Measurements from ENCODE around the gene PLEKHG5.
"Not testable (repeated sequence)": the region's sequence is repeated elsewhere in the genome, so short reads cannot be mapped to it uniquely, and the experiment has no call there.

The PLEKHG5 gene

DNA sequence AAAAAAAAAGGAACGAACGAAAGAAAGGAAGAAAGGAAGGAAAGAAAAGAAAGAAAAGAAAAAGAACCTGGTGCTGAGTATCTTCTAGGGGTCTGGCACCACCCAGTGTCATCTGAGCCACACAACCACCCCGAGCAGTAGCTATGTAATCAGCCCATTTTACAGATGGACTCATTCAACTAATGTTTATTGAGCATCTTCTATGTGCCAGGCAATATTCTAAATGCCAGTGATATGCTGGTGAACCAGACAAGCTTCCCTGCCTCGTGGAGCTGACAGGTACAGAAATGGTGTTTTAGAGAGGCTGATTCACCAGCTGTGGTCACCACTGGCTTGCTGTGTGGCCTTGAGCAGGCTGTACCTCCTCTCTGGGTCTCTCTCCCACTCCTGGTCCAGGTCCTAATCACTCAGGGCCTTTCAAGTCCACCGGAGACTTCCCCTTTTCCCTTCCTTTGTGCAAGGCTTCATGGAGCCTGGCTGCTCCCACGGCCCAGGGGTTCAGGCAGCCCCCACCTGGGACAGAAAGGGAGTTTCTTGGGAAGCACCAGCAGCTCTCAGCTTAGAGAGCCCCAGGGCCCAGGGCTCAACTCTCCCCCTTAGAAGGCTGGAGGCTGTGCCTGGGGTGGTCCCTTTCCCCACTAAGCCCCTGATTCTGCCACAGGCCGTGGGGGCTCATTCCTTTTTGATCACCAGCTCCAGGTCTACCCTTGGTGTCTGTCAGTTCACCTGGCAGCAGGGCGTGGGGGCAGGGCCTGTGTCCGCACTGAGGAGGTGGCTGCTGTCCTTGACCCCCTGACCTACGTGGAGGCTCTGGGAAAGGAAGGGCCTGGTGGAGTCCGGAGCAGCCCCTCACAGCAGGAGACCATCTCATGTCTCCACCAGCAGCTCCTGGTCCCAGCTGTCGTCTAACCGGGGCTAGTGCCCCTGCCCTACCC is 59.6 kb downstream of the PLEKHG5 start:
- DNase-seq (ENCODE audit: insufficient read length, low spot score), result not testable (repeated sequence)
- peak; percentile 26 for FAIRE-seq

DNA sequence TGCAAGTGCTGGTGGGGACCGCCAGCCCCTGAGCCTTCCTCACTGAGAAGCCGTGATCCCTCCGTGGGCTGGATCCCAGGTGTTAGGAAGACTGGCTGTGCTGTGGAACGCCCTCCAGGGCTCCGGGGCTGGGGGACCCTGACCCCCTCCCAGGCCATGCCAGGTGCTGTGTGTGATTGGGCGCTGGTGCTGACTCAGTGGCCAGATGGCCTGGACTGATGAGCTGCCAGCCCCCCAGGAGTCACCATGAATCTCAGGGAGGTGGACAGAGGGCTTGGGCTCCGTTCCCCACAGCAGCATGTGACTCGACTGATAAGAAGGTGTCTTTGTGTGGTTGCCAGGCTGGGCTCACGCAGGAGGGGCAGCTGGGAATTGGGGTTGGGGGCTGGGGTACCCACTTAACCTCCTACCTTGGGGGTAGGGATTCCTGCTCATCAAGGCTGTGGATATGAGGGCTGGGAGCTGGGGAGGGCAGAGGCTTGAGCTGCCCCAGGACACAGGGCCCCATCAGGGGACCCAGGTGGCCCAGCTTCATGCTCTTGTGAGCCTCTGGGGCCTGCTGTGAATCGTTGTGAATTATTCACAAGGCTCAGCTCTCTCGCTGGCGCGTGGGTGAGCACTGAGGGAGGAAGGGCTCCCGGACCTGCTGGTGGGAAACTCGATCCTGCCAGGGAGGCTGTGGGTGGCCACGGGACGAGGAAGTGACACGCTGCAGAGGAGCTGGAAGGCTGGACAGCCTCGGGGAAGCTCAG is 61.6 kb downstream of the PLEKHG5 start:
- DNase-seq (ENCODE audit: insufficient read length, low spot score), result not testable (repeated sequence)
- FAIRE-seq, result peak; percentile 80

DNA sequence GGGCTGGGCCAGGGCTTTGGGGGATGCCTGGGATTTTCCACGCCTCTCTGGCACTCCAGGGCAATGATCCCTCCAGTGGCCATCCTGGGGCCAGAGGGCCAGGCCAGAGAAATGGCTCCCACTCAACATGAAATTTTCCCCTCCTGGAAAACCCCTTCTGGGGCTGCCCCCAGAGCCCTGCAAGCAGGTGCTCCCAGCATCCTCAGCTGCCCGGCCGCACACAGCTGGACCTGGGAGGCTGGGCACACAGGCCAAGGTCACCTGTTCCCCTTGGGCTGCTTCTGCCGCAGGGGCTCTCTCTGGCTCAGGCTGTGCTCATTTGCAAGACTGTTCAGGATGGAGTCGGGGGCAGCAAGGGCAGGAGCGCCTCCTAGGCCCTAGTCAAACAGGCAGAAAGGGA is 63.0 kb downstream of the PLEKHG5 start:
- not testable (repeated sequence) for DNase-seq (ENCODE audit: insufficient read length, low spot score)
- FAIRE-seq, result peak; percentile 74

DNA sequence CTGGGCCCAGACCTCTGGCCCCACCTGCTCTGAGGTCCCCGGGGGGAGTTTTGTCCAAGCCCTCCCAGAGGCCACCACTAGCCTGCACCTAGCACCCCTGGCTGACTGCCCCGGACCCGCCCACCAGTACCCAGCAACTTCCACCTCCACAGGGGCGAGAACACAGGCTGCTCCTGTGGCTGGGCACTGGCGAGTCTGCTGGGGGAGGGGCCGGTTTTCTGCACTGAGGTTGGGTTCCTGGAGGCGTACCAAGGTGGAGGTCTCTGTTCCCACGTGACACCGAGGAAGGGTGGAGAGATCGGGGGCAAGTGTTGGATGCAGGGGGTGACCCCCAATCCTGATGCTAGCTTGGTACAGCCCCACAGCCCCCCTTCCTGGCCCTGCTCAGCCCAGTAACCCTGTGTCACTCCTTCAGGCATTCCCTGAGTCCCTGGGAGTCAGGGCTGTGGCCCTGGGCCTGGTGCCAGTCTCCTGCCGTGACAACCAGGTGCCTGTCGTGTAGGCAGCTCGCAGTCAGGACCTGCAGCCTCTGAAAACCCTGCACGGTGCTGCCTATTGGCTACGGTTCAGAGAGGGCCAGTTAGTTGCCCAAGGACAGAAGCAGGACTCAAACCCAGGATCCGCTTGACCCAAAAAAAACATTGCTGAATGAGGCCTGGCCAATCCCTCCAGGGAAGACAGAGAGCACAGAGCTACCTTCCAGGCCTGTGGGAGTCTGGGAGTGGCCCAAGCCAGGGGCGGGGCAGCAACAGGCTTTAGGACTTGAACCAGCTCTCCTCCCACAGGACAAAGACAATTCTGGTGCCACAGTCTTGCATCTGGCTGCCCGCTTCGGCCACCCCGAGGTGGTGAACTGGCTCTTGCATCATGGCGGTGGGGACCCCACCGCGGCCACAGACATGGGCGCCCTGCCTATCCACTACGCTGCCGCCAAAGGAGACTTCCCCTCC is 63.8 kb downstream of the PLEKHG5 start:
- DNase-seq (ENCODE audit: insufficient read length, low spot score), result no peak
- no peak for FAIRE-seq

DNA sequence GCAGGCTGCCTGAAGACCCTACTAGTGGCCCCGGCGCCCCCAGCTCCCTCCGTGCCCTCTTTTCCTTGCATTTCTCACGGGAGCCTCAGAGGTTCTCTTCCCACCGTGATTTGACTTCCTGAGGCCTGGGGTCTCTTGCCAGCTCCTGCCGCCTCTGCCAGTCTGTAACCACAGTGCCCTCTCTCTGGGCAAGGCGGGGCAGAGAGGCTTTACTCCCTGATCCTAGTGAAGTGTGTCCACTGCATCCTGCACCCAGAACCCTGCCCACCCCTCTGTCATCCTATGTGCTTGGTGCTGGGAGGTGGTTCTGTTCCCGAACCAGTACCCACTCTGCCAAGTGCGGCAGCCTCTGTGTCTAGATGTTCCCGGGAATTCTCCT is 64.5 kb downstream of the PLEKHG5 start:
- no peak for FAIRE-seq
- DNase-seq (ENCODE audit: insufficient read length, low spot score), result no peak

DNA sequence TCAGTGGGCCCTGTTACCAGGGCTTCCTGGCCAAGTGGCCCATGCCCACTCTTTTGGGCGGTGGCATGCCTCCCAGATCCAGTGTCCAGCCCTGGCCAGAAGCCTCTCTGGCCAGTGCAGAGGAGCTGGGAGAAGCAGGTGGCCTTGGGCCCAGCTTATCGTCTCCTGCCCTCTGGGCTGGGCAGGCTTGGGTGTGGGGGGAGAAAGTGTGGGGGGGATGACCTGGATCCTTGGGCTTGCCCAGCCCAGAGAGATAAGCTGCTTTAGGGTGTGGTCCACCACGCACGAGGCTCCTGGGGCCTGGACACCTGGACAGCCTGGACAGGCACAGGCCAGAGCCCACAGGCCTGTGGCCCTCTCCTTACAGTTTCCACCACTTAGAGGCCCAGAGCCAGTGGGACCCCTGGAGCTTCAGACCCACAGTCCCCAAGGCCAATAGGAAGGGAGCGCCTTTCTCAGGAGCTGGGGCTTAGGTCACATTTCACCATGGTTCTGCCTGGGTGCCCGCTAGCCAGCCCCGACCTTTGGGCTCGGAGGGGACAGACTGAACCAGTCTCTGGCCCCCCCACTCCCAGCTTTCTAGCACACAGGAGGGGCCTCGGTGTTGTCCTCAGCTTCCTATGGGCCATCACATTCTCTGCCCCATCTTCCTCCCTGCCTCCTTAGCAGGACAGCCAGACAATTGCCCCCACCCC is 65.0 kb downstream of the PLEKHG5 start:
- FAIRE-seq (no peak), DNase-seq (ENCODE audit: insufficient read length, low spot score) (no peak)

DNA sequence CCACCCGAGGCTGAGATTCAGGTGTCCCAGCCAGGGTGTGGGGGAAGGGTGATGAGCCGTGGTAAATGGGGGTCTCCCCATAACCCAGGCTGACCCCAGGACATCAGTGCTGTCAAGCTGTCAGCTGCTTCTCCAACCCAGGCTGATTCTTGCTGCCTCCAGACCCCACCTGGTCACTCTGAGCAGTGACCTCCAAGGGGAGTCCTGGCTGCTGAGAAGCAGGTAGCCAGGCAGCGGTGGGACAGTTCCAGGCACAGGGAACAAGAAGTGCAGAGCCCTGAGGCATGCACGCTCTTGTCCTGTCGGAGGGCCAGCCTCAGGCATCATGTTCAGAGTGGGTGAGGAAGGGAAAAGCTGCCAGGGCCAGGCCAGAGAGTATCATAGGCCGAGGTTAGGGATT is 65.8 kb downstream of the PLEKHG5 start:
- FAIRE-seq, result no peak

DNA sequence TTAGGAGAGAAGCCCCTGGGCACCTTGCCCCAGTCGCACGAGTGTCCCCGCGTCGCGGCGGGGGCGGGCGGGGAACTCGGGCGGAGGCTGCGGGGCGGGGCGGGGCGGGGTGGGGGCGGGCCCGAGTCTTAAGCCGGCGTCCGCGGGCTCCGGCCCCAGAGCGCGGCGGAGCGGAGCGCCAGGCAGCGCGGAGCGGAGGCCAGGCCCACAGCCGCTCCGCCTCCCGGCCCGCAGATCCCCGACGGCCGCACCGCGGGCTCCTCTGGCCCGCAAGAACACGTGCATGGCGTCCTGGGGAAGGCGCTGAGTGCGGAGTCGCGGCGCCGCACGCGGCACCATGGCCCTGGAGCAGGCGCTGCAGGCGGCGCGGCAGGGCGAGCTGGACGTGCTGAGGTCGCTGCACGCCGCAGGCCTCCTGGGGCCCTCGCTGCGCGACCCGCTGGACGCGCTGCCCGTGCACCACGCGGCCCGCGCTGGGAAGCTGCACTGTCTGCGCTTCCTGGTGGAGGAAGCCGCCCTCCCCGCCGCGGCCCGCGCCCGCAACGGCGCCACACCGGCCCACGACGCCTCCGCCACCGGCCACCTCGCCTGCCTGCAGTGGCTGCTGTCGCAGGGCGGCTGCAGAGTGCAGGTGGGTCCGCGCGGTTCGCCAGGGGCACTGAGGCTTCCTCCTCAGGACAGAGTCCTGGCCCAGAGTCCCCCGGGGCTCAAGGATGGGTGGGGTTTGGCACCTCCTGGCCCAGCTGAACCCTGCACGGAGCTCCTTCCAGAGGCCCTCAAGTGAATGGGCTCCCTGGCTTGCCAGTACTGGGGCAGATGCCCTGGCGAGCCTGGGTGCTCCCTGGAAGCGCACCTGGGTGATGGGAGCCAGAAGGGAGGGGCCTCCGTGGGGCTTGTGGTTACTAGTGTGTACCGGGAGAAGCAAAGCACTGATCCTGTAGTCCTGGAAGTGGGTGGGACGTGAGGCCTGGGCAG is 66.6 kb downstream of the PLEKHG5 start, which contains the start of gene ESPN:
ESPN (plus strand) TSS at position 158 of the 975 bp plus-strand sequence; CDS start at position 338, 180 bp downstream.
- FAIRE-seq, result no peak
- no peak for DNase-seq (ENCODE audit: insufficient read length, low spot score)

More for the DNA sequence above, 65.8 kb downstream of the PLEKHG5 start:
- no peak for DNase-seq (ENCODE audit: insufficient read length, low spot score)

DNA sequence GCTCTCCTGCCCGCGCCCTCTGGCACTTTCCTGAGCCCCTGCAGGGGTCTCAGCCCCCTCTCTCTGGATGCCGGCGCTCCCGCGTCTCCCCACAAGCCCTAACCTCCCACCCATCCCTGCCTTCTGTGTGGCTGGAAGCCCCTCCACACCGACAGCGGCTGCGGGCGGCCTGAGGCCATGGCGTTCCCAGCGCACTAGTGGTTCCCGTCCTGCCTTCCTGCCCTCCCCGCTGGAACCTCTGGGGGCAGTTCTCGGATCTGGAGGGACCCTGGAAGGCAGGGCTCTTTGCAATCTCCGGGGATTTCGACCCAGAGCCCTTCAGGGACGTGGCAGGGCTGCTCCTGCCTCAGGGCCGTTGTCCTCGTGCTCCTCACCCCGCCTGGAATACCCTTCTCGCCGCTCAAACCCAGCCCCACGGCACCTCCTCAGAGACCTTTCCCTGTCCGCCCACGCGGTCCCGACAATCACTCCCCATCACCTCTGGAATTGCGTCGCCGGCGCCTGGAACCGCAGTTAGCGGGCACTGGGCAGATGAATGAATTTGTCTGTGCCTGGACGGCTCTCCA is 67.4 kb downstream of the PLEKHG5 start:
- FAIRE-seq (no peak), DNase-seq (ENCODE audit: insufficient read length, low spot score) (no peak)

DNA sequence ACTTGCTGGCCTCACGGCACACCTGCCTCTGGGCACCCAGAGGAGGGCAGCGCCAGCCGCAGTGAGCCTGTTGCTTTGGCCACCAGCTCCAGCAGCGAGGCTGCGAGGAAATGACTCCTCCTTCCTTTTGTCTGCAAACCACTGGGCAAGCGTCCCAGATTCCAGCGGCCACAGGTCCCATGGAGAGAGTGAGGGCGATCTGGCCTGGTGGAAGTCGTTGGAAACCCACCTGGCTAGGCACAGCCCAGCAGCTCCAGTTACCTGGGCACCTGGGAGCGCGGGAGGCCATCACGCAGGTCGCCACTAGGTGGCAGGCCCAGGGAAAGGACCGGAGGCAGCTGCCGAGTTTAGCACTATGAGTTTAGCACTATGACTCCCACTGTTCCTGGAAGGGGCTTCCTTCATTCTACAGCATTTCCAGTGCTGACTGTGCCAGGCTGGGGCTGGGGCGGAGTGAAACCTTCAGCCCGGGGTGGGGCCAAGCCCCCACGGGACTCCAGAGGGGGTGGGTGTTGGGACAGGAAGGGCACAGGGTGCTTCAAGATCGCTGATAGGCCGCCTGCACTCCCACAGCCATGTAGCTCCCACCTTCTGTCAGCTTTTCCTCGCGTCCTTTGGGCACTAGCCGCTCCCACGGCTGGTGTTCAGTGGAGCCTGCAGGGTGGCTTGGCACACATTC is 68.0 kb downstream of the PLEKHG5 start:
- peak; percentile 73 for DNase-seq (ENCODE audit: insufficient read length, low spot score)
- FAIRE-seq, result peak; percentile 57

DNA sequence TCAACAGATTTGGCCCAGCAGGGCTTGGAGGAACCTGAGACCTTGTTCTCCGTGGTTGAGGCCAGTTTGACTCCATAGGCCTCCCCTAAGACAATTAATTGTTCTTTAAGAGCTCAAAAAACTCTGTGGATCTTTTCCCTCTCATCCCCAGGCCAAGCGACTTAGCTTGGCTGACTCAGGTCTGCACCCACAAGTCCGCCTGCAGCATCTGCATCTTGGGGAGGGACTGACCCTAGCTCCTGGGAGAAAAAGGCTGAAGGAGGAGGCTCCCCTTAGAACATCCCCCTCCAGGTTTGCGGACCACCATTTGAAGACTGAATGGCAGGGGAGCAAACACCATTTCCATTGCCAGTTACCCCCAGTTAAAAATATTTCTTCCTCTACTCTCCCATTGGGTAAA is 70.2 kb downstream of the PLEKHG5 start:
- DNase-seq (ENCODE audit: insufficient read length, low spot score) (no peak), FAIRE-seq (no peak)

DNA sequence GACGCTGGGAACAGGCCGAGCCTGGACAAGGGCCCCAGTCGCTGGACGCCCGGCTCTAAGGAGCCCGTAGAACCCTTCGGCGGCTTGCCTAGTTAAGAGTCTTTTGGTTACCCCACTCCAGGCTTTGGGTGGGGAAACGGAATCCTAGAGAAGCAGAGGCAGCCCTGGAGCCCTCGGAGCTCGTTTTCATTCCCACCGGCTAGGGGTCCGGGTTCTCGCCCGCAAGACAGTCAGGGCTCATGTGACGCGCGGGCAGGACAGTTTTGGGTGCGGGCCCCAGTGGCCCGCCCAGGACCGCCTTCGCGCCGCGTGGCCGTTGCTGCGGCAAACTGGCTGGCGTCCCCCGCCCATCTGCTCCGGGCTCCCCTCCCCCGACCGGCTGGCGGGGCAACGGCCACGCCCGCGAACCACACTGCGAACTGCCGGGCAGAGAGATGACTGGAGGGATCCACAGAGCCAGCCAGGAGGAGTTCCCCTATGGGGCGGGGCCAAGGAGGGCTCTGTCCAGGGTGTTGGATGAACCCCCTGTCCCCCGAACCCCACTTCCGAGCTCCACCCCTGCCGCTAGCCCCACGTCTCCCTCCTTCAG is 70.9 kb downstream of the PLEKHG5 start:
- no peak for FAIRE-seq
- DNase-seq (ENCODE audit: insufficient read length, low spot score), result no peak

DNA sequence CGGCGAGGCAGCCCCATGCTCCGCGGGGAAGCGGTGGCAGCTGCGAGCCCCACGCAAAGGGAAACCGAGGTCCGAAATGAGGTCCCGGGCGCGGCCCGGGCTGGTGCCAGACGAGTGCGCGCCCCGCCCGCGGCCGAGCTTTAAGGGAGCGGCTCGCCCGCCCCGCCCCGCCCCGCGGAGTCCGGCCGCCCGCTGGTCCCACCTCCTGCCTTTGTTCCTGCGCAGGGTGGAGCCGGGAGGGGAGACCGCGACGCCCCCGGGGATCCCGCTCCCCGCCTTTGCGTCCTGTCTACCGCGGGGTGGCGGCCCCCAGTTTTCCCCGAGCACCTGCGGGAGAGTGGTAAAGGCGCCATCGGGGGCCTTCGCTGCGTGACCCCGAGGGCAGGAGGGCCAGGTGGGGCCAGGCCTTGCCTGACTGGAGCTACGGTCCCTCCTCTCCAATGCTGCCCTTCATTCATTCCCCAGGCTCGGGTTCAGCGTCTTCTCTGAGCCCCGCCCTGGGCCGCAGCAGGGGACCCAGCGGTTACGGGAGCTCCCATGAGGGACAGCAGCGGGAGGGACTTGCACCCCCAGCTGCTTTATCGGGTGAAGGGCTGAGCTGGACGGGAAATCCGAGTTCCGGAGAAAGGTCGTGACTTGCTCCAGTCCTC is 71.5 kb downstream of the PLEKHG5 start, which contains the start of gene HES2:
HES2 (minus strand) TSS at position 116 of the 650 bp plus-strand sequence; CDS start at position 17, 99 bp downstream.
- no peak for FAIRE-seq
- no peak for DNase-seq (ENCODE audit: insufficient read length, low spot score)

DNA sequence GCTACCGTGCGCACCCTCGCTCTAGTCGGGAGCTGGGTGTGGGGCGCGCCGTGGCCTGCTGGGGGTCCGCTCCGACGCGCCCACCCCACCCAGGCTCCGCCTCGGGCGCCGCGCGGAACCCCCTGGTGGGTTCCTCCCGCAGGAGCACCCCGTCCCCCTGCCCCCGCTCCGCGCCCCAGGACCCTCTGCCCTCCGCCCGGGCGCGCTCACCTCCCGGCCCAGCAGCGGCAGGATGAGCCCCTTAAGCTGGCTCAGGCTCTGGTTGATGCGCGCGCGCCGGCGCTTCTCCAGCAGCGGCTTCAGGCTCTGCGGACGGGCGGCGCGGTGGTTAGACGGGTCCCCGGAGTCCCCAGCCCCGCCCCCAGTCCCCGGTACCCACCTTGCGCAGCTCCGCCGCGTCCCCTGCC is 72.1 kb downstream of the PLEKHG5 start:
- DNase-seq (ENCODE audit: insufficient read length, low spot score), result no peak
- FAIRE-seq, result no peak

DNA sequence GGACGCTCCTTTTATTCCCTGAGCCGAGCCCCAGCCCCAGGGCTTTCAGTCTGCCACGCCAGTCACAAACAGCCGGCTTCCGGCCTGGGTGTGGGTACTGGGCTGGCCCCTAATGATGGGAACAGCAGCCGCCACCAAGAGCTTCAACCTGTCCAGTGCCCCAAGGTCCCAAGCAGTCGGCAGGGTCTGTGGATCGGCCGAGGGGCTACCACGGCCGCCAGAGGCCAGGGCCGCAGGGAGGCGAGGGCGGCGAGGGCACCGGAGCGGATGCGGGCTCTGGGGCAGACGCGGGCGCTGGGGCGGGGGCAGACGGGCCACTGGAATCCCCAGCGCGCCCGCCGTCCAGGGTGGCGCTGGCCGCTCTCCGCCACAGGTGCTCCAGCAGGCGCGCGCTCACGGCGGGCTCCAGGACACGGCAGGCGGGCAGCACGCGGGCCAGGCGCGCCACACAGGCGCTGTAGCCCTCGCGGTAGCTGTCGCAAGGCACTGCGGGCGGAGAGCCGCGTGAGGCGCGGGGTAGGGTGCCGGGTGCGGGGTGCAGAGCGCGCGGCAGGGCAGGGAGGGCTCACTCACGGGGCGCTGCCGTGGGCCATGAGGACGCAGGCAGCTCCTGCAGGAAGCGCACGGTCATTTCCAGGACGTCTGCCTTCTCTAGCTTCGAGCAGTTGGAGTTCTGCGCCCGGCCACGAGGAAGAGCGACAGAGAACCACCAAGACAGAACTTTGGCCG is 72.6 kb downstream of the PLEKHG5 start:
- DNase-seq (ENCODE audit: insufficient read length, low spot score) (no peak), FAIRE-seq (no peak)

DNA sequence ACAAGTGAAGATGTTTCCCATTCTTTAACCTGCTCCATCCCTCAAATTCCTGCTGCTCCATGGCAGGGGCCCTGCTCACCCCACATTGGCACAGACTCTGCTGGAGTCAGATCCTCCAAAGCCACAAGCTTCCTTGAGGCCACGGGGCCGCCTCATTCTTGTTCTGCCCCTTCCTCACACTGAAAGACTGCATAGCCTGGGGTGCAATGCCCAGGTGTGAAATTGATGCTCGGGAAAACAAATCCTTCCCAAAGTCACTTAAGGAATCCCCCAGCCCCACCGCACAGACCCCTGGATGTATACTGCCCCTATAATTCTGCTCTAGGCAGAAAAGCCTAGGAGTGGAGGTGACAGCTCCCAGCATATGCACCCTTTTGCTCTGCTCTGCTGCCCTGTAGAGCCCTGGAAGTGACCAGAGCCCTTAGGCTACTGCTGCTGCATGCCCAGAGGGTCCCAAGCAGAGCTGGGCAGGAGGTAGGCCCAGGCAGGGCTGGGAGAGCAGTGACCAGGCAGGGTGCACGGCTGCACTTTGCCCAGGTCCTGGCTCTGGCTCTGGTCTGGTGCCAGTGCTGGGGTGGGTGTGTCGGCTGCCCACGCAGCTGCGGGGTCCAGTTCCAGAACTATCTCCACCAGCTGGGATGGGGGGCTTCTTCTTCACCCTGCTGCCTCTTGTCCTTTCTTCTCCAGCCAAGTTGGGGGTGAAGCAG is 73.4 kb downstream of the PLEKHG5 start:
- DNase-seq (ENCODE audit: insufficient read length, low spot score) (no peak), FAIRE-seq (no peak)

Measured in HTR-8/SVneo (cell line).